Glutamatergic neuron (in vitro differentiated cells): ENCODE data around the gene CAMKMT. TPM values are rescaled to one million over a fixed set of nuclear protein-coding genes. Genes with fewer than 3 reads are reported as not detected.

Experiments
- DNase-seq: peaks from one replicate; pipeline ENCODE4 v3.0.0; 2022
- H3K27ac Mint-ChIP-seq: one replicate; pipeline ENCODE4 v1.8.0; 2020; ENCODE audit warnings: mild to moderate bottlenecking, mixed read lengths, inconsistent platforms; ENCODE audit not compliant: unreplicated experiment
- H3K27me3 Mint-ChIP-seq: one replicate; pipeline ENCODE4 v1.8.0; 2020; ENCODE audit warnings: mild to moderate bottlenecking, moderate library complexity, mixed read lengths, inconsistent platforms; ENCODE audit not compliant: unreplicated experiment
- H3K36me3 Mint-ChIP-seq: one replicate; pipeline ENCODE4 v1.8.0; 2020; ENCODE audit warnings: mild to moderate bottlenecking, mixed read lengths, inconsistent platforms; ENCODE audit not compliant: unreplicated experiment
- H3K4me1 Mint-ChIP-seq: one replicate; pipeline ENCODE4 v1.8.0; 2020; ENCODE audit warnings: mild to moderate bottlenecking, low read depth, mixed read lengths, inconsistent platforms; ENCODE audit not compliant: unreplicated experiment
- H3K4me3 Mint-ChIP-seq: one replicate; pipeline ENCODE4 v1.8.0; 2020; ENCODE audit warnings: mild to moderate bottlenecking, mixed read lengths, inconsistent platforms; ENCODE audit not compliant: unreplicated experiment
- H3K9me3 Mint-ChIP-seq: one replicate; pipeline ENCODE4 v1.8.0; 2020; ENCODE audit warnings: mild to moderate bottlenecking, moderate library complexity, mixed read lengths, inconsistent platforms; ENCODE audit not compliant: unreplicated experiment
- total RNA-seq: library from RNA; stranded (reverse); fragmentation: NEBNext Ultra II Directional; extraction: Animal tissue kit (Norgen Biotek cat#: 25700); gene quantifications from one replicate; pipeline ENCODE4 v1.2.1, GENCODE V29; 2021; ENCODE audit not compliant: unreplicated experiment
- TF ChIP-seq, protein P1 (sequence below): fragments of 200-600 bp; sonication (generic); IDR thresholded peaks from one replicate; pipeline ENCODE4 v1.5.0; 2021; ENCODE audit not compliant: partially characterized antibody, unreplicated experiment

The CAMKMT gene
- total RNA-seq, 1 donor from 2014 or later = 9.6 TPM

DNA sequence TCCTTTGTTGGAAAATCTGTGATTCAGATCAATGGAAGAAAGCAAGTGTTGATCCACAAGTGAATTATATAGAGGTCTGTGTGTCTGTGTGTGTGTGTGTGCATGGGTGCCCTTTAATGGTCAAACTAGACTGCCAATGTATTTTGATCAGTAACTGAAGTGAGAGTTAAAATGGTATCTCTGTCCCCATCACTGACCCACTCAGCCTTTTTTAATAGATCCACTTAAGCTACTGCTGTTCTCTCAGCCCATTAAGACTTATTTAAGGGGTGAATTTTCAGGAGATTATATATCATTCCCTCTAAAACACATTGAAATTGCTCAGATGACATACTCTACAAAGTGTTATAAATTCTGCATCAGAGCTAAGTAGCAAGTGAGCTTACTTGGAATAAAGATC, 386.0 kb downstream of the CAMKMT start:
- no peak for DNase-seq
- peaks cover 16% of the 10 kb centered on the region for H3K4me1 Mint-ChIP-seq
- no peaks in the 10 kb centered on the region for H3K36me3 Mint-ChIP-seq
- H3K27me3 Mint-ChIP-seq = peaks cover 4% of the 10 kb centered on the region
- peaks cover 4% of the 10 kb centered on the region for H3K9me3 Mint-ChIP-seq
- no peak overlapping the region for H3K4me3 Mint-ChIP-seq
- no peak overlapping the region for H3K27ac Mint-ChIP-seq
- TF ChIP-seq, protein P1, sequence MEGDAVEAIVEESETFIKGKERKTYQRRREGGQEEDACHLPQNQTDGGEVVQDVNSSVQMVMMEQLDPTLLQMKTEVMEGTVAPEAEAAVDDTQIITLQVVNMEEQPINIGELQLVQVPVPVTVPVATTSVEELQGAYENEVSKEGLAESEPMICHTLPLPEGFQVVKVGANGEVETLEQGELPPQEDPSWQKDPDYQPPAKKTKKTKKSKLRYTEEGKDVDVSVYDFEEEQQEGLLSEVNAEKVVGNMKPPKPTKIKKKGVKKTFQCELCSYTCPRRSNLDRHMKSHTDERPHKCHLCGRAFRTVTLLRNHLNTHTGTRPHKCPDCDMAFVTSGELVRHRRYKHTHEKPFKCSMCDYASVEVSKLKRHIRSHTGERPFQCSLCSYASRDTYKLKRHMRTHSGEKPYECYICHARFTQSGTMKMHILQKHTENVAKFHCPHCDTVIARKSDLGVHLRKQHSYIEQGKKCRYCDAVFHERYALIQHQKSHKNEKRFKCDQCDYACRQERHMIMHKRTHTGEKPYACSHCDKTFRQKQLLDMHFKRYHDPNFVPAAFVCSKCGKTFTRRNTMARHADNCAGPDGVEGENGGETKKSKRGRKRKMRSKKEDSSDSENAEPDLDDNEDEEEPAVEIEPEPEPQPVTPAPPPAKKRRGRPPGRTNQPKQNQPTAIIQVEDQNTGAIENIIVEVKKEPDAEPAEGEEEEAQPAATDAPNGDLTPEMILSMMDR = no peak

DNA sequence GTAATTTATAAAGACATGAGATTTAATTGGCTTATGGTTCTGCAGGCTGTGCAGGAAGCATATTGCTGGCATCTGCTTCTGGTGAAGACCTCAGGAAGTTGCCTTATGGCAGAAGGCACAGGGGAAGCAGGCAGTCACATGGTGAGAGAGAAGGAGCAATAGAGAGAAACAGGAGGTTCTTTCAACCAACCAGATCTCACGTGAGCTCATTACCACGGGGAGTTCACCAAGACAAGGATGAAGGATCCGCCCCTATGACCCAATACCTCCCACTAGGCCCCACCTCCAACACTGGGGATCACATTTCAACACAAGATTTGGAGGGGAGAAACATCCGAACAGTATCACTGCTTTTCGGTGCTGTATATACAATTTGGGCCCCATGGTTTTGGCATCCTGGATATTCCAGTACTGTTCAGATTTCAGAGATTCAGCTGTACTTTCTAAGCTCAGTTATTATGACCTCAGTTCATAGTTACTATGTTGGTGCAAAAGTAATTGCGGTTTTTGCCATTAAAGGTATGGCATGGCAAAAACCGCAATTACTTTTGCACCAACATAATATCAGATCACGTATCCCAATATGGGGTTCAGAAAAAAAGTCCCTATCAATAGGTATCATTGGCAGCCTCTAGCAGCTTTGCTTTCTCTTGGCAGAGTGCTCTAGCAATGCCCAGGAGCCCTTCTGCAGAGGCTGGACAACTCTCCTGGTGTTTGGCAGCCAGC, 390.2 kb downstream of the CAMKMT start:
- DNase-seq = peak; percentile 15

DNA sequence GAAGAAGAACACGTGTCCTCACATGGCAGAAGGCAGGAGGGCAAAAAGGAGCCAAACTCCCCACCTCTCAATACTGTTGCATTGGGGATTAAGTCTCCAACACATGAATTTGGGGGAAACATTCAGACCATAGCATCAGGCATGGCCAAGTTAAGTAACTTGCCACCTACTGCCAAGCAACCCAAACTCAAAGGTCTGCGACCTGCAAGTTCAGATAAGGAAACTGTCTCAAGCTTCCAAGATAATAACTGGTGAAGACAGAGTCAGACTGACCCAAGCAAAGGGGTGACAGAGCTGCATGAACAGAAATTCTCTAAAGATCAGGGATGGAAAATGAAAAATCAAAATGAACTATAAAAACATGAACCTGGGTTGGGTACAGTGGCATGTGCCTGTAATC, 391.0 kb downstream of the CAMKMT start:
- H3K27me3 Mint-ChIP-seq = peaks cover 4% of the 10 kb centered on the region
- H3K27ac Mint-ChIP-seq = peak overlapping the region; percentile 17
- TF ChIP-seq, protein P1 = no peak
- H3K4me3 Mint-ChIP-seq = no peak overlapping the region
- DNase-seq = no peak
- H3K4me1 Mint-ChIP-seq = peaks cover 4% of the 10 kb centered on the region
- no peaks in the 10 kb centered on the region for H3K36me3 Mint-ChIP-seq
- peaks cover 4% of the 10 kb centered on the region for H3K9me3 Mint-ChIP-seq

More for the DNA sequence above, 390.2 kb downstream of the CAMKMT start:
- Mint-ChIP-seq H3K27ac (peak overlapping the region; percentile 84), H3K36me3 (no peaks in the 10 kb centered on the region), H3K4me1 (peaks cover 4% of the 10 kb centered on the region), H3K4me3 (peak overlapping the region; percentile 40), H3K27me3 (peaks cover 4% of the 10 kb centered on the region), H3K9me3 (peaks cover 4% of the 10 kb centered on the region)
- TF ChIP-seq, protein P1 = no peak

- no peak for DNase-seq
- Mint-ChIP-seq H3K27ac (no peak overlapping the region), H3K27me3 (peaks cover 4% of the 10 kb centered on the region), H3K9me3 (peaks cover 4% of the 10 kb centered on the region), H3K4me1 (peaks cover 4% of the 10 kb centered on the region), H3K4me3 (no peak overlapping the region), H3K36me3 (no peaks in the 10 kb centered on the region)
- TF ChIP-seq, protein P1 = no peak
Observed at GRCh38 chr2:44753552-44754285, 392.0 kb downstream of the CAMKMT start.

- peaks cover 3% of the 10 kb centered on the region for H3K4me1 Mint-ChIP-seq
- H3K27me3 Mint-ChIP-seq = no peaks in the 10 kb centered on the region
- DNase-seq = no peak
- peaks cover 2% of the 10 kb centered on the region for H3K9me3 Mint-ChIP-seq
- TF ChIP-seq, protein P1 = no peak
- no peak overlapping the region for H3K4me3 Mint-ChIP-seq
- H3K27ac Mint-ChIP-seq = no peak overlapping the region
- H3K36me3 Mint-ChIP-seq = no peaks in the 10 kb centered on the region
Observed at GRCh38 chr2:44758591-44758990, 396.8 kb downstream of the CAMKMT start.
